ENCODE results near the gene CCT2.

The CCT2 gene

DNA sequence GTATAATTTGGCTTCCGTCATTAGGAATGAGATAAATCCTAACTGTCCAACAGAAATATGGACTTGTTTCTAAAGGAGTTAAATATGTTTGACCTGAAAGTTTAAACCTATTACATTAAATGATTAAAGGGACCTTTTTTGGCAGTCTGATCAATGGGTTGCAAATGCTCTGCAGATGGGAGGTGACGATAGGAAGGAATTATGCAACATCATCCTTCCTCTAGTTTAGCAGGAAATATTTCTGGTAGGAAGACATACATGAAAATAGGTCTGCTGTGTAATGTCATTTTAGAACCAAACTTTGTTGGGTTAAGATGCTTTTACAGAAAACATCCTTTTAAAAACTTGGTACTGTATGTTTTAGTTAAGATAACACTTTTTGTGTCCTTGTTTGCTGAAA lies 22.9 kb downstream of the CCT2 start:
- no peak for FAIRE-seq
- TF ChIP-seq, protein P1, sequence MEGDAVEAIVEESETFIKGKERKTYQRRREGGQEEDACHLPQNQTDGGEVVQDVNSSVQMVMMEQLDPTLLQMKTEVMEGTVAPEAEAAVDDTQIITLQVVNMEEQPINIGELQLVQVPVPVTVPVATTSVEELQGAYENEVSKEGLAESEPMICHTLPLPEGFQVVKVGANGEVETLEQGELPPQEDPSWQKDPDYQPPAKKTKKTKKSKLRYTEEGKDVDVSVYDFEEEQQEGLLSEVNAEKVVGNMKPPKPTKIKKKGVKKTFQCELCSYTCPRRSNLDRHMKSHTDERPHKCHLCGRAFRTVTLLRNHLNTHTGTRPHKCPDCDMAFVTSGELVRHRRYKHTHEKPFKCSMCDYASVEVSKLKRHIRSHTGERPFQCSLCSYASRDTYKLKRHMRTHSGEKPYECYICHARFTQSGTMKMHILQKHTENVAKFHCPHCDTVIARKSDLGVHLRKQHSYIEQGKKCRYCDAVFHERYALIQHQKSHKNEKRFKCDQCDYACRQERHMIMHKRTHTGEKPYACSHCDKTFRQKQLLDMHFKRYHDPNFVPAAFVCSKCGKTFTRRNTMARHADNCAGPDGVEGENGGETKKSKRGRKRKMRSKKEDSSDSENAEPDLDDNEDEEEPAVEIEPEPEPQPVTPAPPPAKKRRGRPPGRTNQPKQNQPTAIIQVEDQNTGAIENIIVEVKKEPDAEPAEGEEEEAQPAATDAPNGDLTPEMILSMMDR (IDR thresholded peaks at IDR 0.05; ENCODE audit: insufficient read depth, missing control alignments): no peak
- DNase-seq (ENCODE audit: insufficient read length, low spot score): no peak

DNA sequence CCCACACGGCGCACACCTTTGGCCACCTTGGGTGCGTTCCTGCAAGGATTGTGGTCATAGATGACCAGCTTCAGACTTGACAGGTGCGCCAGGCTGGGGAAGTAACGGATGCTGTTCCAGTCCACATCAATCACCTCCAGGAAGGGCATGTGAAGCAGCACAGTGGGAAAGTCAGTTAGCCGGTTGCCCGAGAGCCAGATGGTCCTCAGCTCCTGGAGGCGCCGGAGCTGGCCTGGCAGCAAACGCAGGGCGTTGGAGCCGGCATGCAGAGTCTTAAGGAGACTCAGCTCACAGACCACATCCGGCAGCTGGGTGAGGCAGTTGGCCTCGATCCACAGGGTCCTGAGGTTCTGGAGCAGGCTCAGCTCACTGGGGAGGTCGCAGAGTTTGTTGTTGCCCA lies 24.9 kb downstream of the CCT2 start:
- FAIRE-seq (no peak), DNase-seq (ENCODE audit: insufficient read length, low spot score) (no peak)
- TF ChIP-seq, protein P1 (IDR thresholded peaks at IDR 0.05; ENCODE audit: insufficient read depth, missing control alignments): no peak

DNA sequence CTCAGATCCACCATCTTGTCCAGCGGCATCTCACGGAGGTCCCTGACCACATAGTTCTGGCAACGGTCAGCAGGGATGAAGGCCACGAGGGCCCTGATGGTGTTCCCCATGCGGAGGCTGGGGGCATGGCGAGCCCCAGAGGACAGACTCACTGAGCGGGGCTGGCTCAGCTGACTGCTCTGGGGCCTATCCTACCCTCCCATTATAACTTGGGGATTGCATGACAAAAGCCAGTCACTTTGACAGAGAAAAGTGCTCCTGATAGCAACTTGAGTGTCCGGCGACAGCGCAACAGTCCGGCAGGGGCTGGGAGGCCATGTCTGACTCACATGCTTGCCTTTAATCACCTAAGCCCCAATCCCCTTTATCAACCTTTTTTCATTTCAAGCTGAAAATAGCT lies 25.5 kb downstream of the CCT2 start, which contains the start of gene LRRC10:
LRRC10 (minus strand) TSS at position 179 of the 400 bp plus-strand sequence; CDS start at position 110, 69 bp downstream.
- DNase-seq (ENCODE audit: insufficient read length, low spot score) (no peak), FAIRE-seq (no peak)
- TF ChIP-seq, protein P1 (IDR thresholded peaks at IDR 0.05; ENCODE audit: insufficient read depth, missing control alignments): no peak

DNA sequence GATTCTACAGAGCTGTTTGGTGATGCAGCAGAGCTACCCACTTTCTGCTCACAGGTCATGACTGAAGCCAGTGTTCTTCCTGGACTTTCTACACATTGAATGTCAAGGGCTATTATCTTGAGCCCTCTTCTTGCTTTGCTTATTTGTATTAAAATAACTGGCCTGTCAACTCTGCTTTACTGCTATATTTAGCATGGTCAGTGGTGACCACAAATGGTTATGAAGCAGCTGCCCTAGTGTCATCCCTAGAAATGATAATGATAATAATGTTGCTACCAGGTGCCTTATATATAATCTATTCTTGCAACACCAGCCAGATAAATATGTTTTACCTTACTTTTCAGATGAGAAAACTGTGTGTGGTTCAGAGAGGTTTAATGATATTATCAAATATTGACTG lies 28.1 kb downstream of the CCT2 start:
- DNase-seq (ENCODE audit: insufficient read length, low spot score): no peak
- no peak for FAIRE-seq
- TF ChIP-seq, protein P1 (IDR thresholded peaks at IDR 0.05; ENCODE audit: insufficient read depth, missing control alignments): no peak

DNA sequence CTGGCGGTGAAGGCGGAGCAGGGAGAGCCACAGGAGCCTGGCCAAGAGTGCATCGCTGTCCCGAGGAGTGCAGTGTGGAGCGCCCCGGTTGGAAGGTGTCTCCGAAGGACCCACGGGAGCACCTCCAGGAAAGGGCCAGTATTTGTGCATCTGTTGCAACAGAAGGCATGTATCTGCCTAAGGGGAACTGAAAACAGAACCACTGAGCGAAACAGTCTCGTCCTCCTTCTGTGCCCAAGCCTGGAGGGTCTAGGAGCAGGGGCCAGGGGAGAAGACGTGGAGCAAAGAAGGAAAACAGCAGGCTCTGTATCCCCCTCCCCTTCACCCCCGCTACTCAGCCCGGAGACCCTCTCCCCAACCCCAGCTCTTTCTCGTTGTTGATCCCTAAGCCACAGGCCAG lies 30.8 kb downstream of the CCT2 start:
- DNase-seq (ENCODE audit: insufficient read length, low spot score): no peak
- TF ChIP-seq, protein P1 (IDR thresholded peaks at IDR 0.05; ENCODE audit: insufficient read depth, missing control alignments): no peak
- no peak for FAIRE-seq

DNA sequence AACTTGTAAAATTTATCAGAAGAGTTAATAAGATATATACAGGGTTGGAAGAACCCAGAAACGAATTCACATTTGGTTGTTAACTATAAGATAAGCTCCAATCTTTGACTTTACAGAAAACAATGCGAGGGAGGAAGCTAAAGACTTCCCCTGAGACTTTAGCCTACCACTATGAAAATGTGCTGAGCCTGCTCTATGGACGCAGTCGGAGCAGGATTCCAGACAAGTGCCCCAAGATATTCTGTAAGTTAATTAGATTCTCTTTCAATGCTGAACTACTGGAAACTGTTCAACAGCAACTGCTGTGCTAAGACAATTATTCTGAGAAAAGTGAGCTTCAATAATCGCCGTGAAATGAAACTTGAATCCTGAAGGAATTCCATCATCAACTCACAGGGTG lies 33.8 kb downstream of the CCT2 start:
- DNase-seq (ENCODE audit: insufficient read length, low spot score): no peak
- TF ChIP-seq, protein P1 (IDR thresholded peaks at IDR 0.05; ENCODE audit: insufficient read depth, missing control alignments): no peak
- FAIRE-seq: no peak

DNA sequence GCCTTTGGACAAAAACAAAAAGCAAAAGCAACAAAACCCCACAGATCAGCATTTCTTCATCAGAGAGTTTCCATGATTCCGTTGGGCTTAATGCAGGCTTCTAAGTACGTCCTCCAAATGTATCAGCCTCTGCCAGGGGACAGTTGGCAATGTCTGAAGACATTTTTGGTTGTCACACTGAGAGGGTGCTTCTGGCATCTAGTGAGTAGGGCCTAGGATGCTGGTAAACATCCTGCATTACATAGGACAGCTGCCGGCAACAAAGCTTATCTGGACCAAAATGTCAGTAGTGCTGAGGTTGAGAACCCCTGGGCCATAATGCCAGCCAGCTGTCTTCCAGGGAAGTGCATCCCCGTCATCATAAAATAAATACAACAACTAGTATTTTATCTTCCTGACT lies 34.8 kb downstream of the CCT2 start:
- no peak for FAIRE-seq
- DNase-seq (ENCODE audit: insufficient read length, low spot score): no peak
- TF ChIP-seq, protein P1 (IDR thresholded peaks at IDR 0.05; ENCODE audit: insufficient read depth, missing control alignments): no peak

All from D721Med (cell line).